RPMI8226 (cell line): ENCODE data around the gene DPP4.
"Not testable (repeated sequence)": the region's sequence is repeated elsewhere in the genome, so short reads cannot be mapped to it uniquely, and the experiment has no call there.

Experiments used
- DNase-seq: peaks from one replicate; pipeline ENCODE4 v3.0.0-alpha.2; 2015

The DPP4 gene

GRCh38 chr2:162056796-162057399, 17.1 kb downstream of the DPP4 start:
- DNase-seq, result no peak

GRCh38 chr2:162053808-162054155, 20.2 kb downstream of the DPP4 start:
- DNase-seq, result no peak

- DNase-seq, result no peak
Observed at GRCh38 chr2:162053066-162053807, 20.8 kb downstream of the DPP4 start.

- no peak for DNase-seq
Observed at GRCh38 chr2:162050513-162050961, 23.5 kb downstream of the DPP4 start.

GRCh38 chr2:162049089-162049488, 24.9 kb downstream of the DPP4 start:
- not testable (repeated sequence) for DNase-seq

GRCh38 chr2:162044586-162044985, 29.4 kb downstream of the DPP4 start:
- DNase-seq, result no peak

- no peak for DNase-seq
Observed at GRCh38 chr2:162043132-162043531, 30.9 kb downstream of the DPP4 start.

GRCh38 chr2:162041485-162041884, 32.5 kb downstream of the DPP4 start:
- no peak for DNase-seq

- DNase-seq, result no peak
Observed at GRCh38 chr2:162038725-162039124, 35.3 kb downstream of the DPP4 start.

GRCh38 chr2:162037886-162038285, 36.1 kb downstream of the DPP4 start:
- no peak for DNase-seq

- DNase-seq, result no peak
Observed at GRCh38 chr2:162037028-162037795, 36.8 kb downstream of the DPP4 start.

GRCh38 chr2:162035981-162036380, 38.0 kb downstream of the DPP4 start:
- DNase-seq, result no peak

GRCh38 chr2:162030363-162031190, 43.4 kb downstream of the DPP4 start:
- no peak for DNase-seq

- DNase-seq, result no peak
Observed at GRCh38 chr2:162029287-162029901, 44.6 kb downstream of the DPP4 start.

GRCh38 chr2:162028511-162028910, 45.5 kb downstream of the DPP4 start:
- no peak for DNase-seq

- DNase-seq, result no peak
Observed at GRCh38 chr2:162025121-162025911, 48.7 kb downstream of the DPP4 start.

- no peak for DNase-seq
Observed at GRCh38 chr2:162022290-162022945, 51.6 kb downstream of the DPP4 start.

GRCh38 chr2:162021516-162022058, 52.4 kb downstream of the DPP4 start:
- DNase-seq, result no peak

GRCh38 chr2:162018530-162018929, 55.5 kb downstream of the DPP4 start:
- no peak for DNase-seq

- no peak for DNase-seq
Observed at GRCh38 chr2:162017233-162017632, 56.8 kb downstream of the DPP4 start.

- DNase-seq, result no peak
Observed at GRCh38 chr2:162016080-162016479, 57.9 kb downstream of the DPP4 start.
